HG03571 (cell line): ENCODE measurements around the gene CCNE1.

Experiments used
- ATAC-seq: cut with Tn5 transposase; IDR thresholded peaks from one replicate; pipeline ENCODE4 v1.9.1; 2021; ENCODE audit not compliant: unreplicated experiment

Gene CCNE1

DNA sequence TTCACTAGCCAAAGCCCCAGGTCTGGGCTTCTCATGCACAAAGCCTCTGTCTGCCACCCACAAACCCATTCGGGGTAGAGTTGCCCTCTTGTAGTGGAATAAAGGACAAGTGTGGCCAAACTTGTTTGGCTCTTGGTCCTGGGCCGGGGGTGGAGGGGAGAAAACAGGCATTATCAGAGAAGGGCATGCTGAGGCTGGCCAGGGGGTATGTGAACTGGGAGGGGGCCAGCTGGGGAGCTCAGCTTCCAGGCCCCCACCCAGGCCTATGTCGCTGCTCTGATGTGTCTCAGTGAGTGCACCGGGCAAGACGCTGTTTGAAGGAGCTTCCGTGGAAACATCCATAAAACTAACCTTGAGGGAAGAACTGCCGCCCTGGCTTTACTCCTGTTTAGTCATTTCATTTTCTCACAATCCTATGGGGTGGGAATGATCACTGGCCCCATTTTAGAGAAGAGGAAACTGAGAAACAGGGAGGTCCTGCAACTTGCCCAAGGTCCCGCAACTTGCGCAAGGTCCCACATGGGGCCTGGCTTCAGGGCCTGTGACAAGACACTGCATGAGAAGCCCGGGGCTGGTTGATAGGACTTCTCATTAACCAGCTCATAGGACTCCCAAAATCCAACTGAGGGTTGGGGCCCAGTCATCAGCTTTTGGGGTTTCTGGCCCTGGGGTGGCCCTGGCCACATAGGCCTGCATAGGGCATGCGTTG is 30.8 kb downstream of the CCNE1 start:
- ATAC-seq, result no peak

DNA sequence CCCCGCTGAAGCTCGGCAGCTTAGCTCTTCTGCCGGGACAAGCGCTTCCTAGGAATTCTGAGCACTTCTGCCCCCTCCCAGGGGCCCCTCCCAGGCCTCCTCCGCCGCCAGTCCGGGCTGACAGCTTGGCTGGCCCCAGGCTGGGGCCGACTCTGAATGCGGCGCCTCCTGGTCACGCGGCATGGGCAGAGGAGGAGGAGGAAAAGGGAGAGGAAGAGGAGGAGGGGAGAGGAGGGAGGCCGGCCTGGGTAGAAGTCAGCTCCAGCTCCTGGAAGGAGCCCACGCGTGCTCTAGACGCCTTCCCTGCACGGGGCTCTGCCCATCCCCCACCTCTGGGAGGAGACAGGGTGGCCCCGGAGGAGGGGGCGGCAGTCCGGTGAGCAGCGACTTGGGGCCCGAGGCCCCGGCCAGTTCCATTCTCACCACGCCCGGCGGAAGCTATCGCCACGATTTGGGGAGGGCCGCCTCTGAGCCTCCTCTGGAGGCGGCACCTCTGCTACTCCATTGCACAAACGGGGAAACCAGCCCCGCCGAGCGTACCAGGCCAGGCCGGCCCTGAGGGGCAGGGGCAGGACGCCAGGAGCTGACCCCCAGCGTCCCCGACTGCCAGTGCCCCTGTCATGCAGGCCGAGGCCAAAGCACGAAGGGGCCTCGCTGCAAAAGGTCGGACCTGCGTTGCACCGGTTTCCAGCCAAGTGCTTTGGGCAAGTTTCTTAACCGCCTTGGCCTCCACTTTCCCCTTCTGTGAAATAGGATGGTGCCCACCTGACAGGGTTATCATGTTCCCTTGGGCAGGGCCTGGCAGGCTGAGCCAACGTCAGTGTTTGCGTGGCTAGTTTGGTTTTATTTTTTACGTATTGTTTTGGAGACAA is 31.6 kb downstream of the CCNE1 start:
- ATAC-seq, result no peak

DNA sequence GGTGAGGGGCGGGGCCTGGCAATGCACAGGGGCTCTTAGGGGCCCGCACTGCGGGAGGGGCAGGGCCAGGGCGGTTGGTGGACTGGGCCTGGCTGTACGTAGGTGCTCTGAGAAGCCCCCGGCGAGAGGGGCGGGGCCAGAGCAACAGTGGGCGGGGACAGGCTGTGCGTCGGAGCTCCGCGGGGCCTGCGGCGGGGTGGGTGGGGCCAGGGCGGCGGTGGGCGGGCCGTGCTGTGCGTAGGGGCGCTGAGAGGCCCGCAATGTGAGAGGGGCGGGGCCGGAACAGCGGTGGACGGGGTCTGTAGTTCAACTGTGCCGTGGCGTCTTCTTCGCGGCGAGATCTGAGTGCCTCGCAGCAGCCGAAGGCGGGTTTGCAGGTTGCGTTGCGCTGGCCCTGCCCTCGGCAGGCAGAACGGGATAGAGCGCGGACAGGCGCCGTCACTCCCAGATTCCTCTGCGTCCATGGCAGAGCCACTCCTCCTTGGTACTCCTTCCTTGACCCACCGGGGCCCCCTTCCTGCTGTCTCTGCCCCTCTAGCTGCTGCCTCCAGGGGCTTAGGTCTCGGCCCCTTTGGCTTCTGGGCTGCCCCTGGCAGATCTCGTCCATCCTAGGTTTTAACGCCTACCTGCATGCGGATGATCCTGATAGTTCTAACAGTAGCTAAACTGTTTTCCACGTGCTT is 33.2 kb downstream of the CCNE1 start:
- peak; percentile 72 for ATAC-seq

DNA sequence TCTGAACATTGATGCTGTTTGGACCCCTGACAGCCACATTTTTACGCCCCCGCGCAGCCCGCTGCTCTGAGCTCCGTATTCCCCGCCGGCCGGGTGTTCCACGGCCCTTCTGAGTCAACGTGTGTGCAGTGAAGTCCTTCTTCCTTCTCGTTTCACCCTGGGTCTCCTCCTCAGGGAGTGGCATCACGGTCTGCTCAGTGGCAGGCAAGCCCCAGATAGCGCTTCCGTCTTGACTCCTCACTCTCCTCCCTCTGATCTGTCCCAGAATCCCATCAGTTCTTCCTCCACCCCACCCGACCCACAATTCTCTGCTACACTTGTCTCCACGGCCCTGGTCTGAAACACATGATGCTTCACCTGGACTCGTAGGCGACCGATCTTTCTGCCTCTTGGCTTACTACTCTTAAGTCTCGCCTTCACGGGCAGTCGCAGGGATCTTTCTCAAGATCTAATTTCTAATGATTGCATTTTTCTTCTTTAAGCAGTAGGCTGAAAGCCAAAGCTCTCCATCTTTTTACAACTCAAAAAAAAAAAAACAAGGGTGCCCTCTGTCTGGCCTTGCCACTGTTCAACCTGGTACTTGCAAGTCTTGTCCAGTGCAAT is 33.9 kb downstream of the CCNE1 start:
- ATAC-seq, result no peak

DNA sequence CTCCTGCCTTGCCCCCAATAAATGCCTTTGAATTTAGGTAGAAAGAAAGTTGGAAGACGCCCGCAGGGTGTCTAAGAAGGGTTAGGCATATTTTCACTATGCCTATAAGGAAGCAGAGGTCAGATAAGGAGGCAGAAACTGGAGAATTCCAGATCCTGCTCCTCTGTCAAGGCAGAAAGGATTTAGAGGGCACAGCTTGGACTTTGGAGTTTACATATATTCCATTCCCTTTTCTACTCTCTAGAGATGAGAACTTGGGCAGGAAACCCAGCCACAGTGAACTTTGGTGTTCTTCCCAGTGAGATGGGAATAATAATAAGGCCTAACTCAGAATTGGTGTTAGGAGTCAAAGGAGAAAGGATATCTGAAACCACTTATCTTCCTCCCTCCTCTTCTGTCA is 37.4 kb downstream of the CCNE1 start:
- no peak for ATAC-seq

DNA sequence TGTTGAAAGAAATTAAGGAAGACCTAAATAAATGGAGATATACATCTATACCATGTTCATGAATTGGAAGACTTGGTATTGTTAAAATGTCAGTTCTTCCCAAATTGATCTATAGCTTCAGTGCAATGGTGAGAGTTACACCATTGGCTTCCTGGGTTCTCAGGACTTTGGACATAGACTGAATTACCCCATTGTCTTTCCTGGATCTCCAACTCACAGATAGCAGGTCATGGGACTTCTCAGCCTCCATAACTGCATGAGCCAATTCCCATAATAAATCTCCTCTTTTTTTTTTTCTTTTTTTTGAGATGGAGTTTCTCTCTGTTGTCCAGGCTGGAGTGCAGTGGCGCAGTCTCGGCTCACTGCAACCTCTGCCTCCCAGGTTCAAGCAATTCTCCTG is 38.7 kb downstream of the CCNE1 start:
- ATAC-seq, result no peak

DNA sequence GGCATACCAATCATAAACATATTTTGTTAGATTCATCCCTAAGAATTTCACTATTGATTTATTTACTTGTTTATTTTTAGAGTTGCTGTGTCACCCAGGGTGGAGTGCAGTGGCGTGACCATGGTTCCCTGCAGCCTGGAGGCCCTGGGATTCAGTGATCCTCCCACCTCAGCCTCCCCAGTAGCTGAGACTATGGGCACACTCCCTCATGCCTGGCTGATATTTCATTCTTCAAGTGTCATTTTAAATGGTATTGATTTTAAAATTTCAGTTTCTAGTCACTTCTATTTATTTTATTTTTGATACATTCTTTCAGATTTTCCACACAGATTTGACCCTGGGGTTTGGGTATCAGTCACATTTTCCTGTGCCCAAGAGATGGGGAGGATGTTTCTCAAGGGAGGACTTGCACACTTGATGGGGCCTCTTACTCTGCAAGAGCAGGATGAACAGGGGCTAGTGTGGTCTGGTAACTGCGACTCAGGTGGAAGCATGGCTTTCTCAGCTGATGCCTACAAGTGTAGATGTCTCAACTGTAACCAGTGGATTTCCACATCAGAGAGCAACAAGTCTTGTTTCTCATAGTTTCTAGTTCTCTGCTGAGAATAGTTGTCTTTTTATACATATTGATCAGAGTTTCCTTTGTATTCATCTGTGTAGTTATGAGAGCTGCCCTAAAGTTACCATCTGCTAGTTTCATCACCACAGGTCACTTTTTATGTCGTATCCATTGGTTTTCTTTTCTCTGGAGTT is 40.2 kb downstream of the CCNE1 start:
- peak; percentile 81 for ATAC-seq

DNA sequence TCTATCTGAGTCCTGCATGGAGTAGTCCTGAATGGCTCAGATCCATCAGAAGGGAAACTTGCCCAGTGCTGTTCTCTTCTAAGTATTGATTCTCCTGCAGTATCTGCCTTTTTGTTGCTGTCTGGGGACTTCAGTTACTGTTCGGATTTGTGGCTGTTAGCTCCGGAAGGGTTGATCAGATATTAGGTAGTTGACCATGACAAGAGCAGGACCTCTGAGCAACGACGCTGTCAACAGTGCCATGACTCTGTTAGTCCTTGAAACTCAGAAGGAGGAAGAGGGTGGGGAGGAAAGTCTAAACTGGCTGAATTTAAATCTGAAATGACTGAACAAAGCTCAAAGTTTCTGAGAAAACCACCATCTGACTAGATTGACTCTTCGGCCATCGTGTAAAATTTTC is 42.2 kb downstream of the CCNE1 start:
- ATAC-seq, result no peak

DNA sequence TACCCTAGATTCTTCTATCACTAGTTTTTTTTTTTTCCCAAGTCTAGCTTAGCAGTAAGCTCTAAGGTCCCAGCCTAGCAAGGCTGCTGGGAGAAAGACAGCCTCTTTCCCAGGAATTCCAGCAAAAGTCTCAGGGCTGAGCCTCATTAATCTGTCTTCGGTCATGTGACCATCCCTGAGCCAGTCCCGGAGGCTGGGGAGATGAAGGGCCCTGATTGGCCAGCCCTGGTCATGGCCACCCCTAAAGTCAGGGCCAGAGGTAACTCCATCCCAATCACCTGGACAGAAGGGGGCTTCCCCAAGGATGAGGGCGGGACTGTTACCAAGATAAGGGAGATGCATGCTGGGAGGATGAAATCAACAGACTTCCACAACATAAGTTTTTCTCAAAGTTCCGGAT is 43.3 kb downstream of the CCNE1 start:
- ATAC-seq, result no peak

DNA sequence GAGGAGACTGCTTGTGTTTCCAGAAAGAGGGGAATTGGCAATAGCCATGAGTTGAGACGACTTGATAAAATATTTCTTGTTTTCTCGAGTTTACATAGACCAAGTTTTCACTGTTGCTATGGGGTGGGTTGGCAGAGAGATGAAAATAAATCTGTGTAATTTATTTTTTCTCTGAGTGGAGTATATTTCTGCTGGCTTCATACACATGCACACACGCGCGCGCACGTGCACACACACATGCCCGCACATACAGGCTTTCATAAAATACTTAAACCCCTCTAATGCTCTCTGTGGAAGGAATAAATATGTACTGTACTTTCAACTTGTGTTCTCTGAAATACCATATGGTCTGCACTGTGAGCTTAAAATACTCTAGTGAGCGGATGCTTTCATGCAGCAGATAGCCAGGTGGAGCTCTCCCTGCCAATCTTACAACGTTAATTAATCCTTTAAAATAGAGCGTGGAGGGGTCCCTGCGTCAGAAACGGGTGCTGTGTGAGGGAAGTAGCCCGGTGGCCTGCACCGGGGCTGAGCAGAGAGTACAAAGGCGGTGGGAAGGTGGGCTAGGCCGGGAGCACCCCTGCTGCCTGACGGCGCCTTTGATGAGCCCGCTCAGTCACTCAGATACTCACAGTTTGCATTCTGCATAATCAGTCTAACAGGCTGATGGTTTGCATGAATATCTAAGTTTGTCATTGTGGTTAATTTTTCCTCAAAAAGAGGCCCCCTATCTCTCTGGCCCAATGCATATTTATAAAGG is 44.1 kb downstream of the CCNE1 start:
- no peak for ATAC-seq

DNA sequence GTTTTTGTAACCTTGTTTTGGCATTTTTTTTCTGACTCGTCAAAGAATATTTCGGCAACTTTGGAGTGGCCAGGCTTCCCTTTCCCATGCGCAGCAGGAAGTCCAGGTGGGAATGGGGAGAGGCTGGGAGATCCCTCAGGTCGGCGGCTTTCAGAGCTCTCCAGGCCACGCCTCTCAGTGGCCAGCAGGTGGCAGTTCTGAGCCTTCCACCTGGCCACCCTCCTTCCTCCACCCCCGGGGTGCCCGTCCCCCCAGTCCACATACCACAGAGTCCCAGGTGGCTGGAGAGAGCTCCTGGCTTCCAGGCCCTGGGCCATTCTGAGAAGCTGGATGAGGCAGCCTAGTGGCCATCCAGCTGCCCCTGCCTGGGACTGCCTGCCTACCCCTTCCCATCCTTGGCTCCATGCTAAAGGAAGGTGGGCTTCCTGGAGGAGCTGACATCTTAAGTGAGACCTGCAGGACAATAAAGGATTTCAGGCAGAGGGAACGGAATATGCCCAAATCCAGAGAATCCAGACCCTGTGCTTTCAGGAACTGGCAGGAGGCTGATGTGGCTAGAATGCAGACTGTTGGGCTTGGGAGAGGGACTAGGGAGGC is 46.3 kb downstream of the CCNE1 start:
- ATAC-seq, result no peak

DNA sequence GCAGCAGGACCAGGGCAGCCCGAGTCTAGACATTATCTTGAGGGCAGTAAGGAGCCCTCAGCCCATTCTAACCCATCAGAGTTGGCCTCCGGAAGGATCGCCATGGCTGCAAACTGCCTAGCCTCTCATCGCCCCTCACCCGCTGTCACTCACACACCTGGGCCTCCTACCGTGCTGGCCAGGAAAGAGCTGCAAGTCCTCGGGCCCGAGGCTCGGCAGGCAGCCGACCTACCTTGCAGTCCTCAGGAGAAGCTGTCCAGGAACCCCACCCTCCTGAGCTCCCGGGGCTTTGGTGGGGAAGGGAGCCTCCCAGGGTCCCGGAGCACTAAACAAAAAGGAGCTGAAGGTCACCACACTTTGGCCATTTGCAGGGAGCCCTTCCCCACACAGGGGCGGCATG is 46.8 kb downstream of the CCNE1 start:
- ATAC-seq, result no peak

DNA sequence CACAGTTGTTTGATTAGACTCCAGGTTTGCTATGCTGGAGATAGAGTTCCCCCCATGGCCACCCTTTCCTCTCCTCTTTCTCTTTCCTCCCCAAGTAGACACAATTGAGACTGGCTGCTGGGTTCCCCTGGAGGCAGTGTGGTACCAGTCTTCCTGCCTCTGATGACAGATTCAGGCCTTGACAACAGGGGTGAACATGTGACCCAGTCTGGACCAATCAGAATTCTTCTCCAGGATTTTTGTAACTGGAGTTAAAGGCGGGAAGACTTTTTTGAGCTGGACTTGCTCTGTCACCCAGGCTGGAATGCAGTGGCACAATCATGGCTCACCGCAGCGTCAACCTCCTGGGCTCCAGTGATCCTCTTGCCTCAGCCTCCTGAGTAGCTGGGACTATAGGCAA is 48.7 kb downstream of the CCNE1 start:
- no peak for ATAC-seq

DNA sequence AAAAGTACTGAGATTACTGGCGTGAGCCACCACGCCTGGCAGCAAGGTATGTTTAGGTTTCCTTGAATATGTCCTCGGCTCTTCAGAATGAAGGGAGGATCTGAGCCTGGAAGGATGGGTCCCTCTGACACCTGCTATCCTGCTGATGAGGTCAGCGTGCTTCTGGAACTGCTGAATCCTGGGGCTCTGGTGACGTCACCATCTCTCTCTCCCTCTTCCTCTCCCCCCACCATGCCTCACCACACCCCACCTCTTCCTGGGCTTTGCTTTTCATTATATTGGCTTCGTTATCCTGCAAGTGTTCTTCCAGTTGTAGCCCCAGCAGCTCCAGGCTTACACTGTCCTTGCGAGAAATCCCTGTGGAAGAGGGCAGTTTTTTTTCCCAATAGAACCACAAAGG is 49.8 kb downstream of the CCNE1 start:
- ATAC-seq, result no peak

DNA sequence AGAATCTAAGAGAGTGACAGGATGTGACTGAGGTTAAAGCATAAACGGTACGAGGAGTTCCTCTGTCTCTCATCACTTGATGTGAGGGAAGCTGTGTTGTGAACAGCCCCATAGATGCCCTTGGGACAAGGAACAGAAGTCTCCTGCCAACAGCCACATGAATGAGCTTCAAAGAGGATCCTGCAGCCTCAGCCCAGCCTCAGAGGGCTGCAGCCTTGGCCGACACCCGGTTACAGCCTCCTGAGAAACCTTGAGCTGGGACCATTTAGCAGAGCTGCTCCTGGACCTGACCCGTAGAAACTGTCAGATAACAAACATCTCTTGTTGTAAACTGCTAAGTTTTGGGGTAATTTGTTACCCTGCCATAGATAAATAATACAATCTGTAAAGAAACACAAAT is 54.2 kb downstream of the CCNE1 start:
- ATAC-seq, result no peak

DNA sequence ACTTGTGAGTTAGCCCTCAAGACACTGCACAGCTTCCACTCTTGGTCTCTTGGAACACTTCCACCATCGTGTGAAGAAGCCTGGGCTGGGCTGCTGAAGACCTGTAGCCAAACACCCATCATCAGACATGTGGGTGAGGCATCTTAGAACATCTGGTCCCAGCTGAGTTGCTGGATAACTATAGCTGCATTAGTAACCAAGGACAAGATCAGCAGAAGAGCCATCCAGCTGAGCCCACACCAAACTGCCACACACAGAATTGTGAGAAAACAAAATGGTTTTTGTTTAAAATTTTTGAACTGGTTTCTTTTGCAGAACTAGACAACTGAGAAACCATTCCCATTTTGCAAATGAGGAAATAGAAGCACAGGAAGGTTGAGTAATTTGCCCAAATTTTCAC is 56.2 kb downstream of the CCNE1 start:
- no peak for ATAC-seq

DNA sequence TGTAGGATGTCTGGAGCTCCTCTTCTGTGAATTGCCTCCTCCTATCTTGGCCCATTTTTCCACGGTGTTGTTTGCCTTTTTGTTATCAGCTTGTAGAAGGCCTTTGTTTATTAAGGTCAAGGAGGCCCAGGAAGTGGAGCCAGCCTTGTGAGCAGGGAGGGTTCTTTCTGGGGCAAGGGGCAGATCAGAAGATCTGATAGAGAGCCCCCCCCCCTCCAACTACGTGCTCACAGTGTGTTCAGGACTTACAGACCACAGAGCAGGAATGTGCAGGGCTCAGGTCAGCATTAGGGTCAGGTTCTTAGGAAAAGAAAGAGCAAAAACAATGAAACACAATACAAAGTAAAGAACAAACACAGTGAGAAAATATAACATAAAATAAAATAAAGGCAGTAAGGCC is 59.4 kb downstream of the CCNE1 start:
- no peak for ATAC-seq

DNA sequence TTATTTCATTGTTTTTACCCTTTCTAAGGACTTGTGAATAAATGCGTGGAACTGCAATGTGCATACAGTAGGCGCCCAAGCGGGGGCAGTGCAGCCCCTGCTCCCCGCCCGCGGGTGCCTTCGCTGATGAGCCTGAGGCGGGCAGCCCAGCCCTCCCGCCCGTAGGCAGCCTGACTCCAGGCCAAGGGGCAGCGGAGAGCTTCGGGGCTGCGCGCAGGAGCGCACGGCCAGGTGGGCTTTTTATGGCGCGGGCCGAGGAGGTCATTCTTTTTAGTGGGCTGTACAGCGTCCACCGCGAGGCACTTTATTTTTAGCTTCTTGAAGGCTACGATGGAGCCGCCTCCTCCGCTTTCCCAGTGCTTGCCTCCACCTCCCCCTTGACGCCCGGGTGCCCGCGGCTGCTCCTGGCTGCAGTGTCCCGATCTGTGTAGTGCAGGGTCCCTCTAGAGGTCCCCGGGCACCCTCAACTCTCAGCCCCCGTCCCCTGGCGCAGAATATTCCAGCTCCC is 60.5 kb downstream of the CCNE1 start:
- ATAC-seq, result no peak

DNA sequence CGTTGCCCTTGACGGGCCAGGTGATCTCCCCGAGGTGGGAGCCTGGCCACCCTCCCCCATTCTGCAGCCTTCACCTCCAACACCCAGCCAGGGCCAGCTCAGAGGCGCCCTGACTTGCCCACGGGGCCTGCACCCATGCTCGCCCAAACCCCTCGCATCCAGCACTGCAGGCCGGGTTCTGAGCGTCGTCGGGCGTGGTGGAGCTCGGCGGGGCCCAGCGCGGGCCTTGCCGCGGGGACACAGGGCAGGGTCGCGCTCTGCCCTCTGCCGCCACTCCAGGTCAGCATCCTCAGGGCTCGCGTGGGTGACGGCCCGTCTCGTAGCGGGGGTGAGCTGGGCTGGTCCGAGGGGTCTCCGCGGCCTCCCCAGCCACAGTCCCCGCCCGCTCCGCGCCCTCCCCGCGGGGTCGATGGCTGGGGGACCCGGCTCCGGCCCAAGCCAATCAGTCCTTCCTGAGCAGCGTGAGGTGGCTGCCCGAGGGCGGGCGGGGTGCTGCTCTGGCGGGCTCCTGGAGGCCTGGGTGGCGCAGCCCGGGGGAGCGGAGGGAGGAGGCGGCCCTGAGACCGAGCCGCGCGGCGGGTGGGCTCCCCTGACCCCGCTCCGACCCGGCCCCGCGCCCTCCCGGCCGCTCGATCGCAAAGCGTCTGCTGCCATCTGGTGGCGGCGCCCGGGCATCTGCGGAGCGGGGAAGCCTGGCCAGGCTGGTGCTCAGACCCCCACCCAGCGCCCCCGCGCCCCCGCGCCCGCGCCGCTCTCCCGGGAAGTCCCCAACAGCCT is 61.4 kb downstream of the CCNE1 start:
- ATAC-seq, result peak; percentile 75
